ENCODE measurements around the gene DYNC1I2.
"Not testable (repeated sequence)": the region's sequence is repeated elsewhere in the genome, so short reads cannot be mapped to it uniquely, and the experiment has no call there.

The DYNC1I2 gene

GRCh38 chr2:171712051-171712450 lies 24.8 kb downstream of the DYNC1I2 start:
- no peak for DNase-seq (ENCODE audit: low read depth)

GRCh38 chr2:171718720-171719119 lies 31.5 kb downstream of the DYNC1I2 start:
- no peak for DNase-seq (ENCODE audit: low read depth)

GRCh38 chr2:171719660-171720059 lies 32.4 kb downstream of the DYNC1I2 start:
- no peak for DNase-seq (ENCODE audit: low read depth)

GRCh38 chr2:171723716-171724683 lies 36.7 kb downstream of the DYNC1I2 start:
- no peak for DNase-seq (ENCODE audit: low read depth)

- no peak for DNase-seq (ENCODE audit: low read depth)
Measured at GRCh38 chr2:171726847-171727450, 39.7 kb downstream of the DYNC1I2 start.

- DNase-seq (ENCODE audit: low read depth), result no peak
Measured at GRCh38 chr2:171728989-171729951, 42.0 kb downstream of the DYNC1I2 start.

- DNase-seq (ENCODE audit: low read depth), result no peak
Measured at GRCh38 chr2:171729952-171730317, 42.7 kb downstream of the DYNC1I2 start.

- DNase-seq (ENCODE audit: low read depth), result no peak
Measured at GRCh38 chr2:171735991-171736710, 48.9 kb downstream of the DYNC1I2 start.

- no peak for DNase-seq (ENCODE audit: low read depth)
Measured at GRCh38 chr2:171741189-171741588, 53.9 kb downstream of the DYNC1I2 start.

GRCh38 chr2:171742760-171743159 lies 55.5 kb downstream of the DYNC1I2 start:
- no peak for DNase-seq (ENCODE audit: low read depth)

GRCh38 chr2:171745141-171745540 lies 57.9 kb downstream of the DYNC1I2 start:
- no peak for DNase-seq (ENCODE audit: low read depth)

- no peak for DNase-seq (ENCODE audit: low read depth)
Measured at GRCh38 chr2:171745806-171746205, 58.5 kb downstream of the DYNC1I2 start.

- no peak for DNase-seq (ENCODE audit: low read depth)
Measured at GRCh38 chr2:171747371-171747770, 60.1 kb downstream of the DYNC1I2 start.

GRCh38 chr2:171754254-171754939 lies 67.1 kb downstream of the DYNC1I2 start:
- DNase-seq (ENCODE audit: low read depth), result no peak

GRCh38 chr2:171758762-171759161 lies 71.5 kb downstream of the DYNC1I2 start:
- DNase-seq (ENCODE audit: low read depth), result not testable (repeated sequence)

- not testable (repeated sequence) for DNase-seq (ENCODE audit: low read depth)
Measured at GRCh38 chr2:171761176-171761575, 73.9 kb downstream of the DYNC1I2 start.

GRCh38 chr2:171762879-171763573 lies 75.8 kb downstream of the DYNC1I2 start:
- no peak for DNase-seq (ENCODE audit: low read depth)

- no peak for DNase-seq (ENCODE audit: low read depth)
Measured at GRCh38 chr2:171763602-171764001, 76.3 kb downstream of the DYNC1I2 start.

- DNase-seq (ENCODE audit: low read depth), result no peak
Measured at GRCh38 chr2:171771463-171771862, 84.2 kb downstream of the DYNC1I2 start.

GRCh38 chr2:171772373-171772772 lies 85.1 kb downstream of the DYNC1I2 start:
- no peak for DNase-seq (ENCODE audit: low read depth)
